Immature natural killer cell (primary cell): Measurements from ENCODE around the gene UFD1. TPM values are rescaled to one million over a fixed set of nuclear protein-coding genes. Genes with fewer than 3 reads are reported as not detected.

ENCODE experiments used
- DNase-seq, 3 donors: peaks; one replicate each; pipeline ENCODE4 v3.0.0; 2022; ENCODE audit warnings: mixed read lengths in 1 of 3
- H3K27ac Mint-ChIP-seq, 6 donors: one replicate each; pipeline ENCODE4 v1.8.0; 2020; ENCODE audit warnings: mixed read lengths in 6 of 6, mild to moderate bottlenecking in 5 of 6, inconsistent platforms in 4 of 6, moderate library complexity in 3 of 6
- H3K27me3 Mint-ChIP-seq, 3 donors: one replicate each; pipeline ENCODE4 v1.8.0; 2020 to 2021; ENCODE audit warnings: low read depth in 3 of 3, mild to moderate bottlenecking in 3 of 3, mixed read lengths in 3 of 3, moderate library complexity in 3 of 3, inconsistent platforms in 1 of 3
- H3K36me3 Mint-ChIP-seq, 3 donors: one replicate each; pipeline ENCODE4 v1.8.0; 2020; ENCODE audit warnings: mixed read lengths in 3 of 3, inconsistent platforms in 2 of 3, mild to moderate bottlenecking in 2 of 3
- H3K4me1 Mint-ChIP-seq, 2 donors: one replicate each; pipeline ENCODE4 v1.8.0; 2020; ENCODE audit warnings: inconsistent platforms in 2 of 2, mild to moderate bottlenecking in 2 of 2, mixed read lengths in 2 of 2, moderate library complexity in 1 of 2
- H3K4me3 Mint-ChIP-seq, 5 donors: one replicate each; pipeline ENCODE4 v1.8.0; 2020; ENCODE audit warnings: mild to moderate bottlenecking in 5 of 5, mixed read lengths in 5 of 5, inconsistent platforms in 3 of 5, moderate library complexity in 3 of 5
- H3K9me3 Mint-ChIP-seq, 6 donors: one replicate each; pipeline ENCODE4 v1.8.0; 2020; ENCODE audit warnings: mild to moderate bottlenecking in 6 of 6, mixed read lengths in 6 of 6, inconsistent platforms in 4 of 6, moderate library complexity in 3 of 6
- polyA plus RNA-seq, 3 donors: library from polyadenylated mRNA; unstranded; fragments of 300-500 nt; fragmentation: Illumina TruSeq; gene quantifications; one replicate each; pipeline ENCODE4 v1.2.3, GENCODE V29; 2021

UFD1 gene, protein sequence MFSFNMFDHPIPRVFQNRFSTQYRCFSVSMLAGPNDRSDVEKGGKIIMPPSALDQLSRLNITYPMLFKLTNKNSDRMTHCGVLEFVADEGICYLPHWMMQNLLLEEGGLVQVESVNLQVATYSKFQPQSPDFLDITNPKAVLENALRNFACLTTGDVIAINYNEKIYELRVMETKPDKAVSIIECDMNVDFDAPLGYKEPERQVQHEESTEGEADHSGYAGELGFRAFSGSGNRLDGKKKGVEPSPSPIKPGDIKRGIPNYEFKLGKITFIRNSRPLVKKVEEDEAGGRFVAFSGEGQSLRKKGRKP
- polyA plus RNA-seq = 100 to 1,000 TPM; 106 to 176 (median 142) TPM

DNA sequence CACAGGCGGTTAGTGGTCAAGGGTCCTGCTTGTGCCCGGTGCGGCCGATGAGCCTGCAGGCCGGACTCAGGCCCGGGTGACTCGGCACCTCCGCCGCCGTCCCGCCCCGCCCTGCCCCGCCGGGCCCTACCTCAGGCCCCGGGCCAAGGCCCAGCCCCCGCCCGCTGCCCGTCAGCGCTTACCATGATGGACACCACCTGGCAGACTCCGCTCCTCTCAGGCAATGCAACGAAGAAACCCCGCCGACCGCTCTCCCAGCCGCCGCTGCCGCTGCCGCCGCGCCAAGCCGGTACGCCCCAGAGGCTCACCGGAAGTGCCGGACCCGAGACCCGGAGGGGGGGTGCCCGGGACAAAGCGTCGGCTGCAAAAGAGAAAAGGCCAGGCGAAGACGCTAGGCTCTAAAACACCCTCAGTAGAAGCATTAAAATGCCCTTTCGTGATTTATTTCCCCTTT is at the start of gene UFD1:
TSS of gene UFD1 (minus strand) at position 293 of the 454 bp plus-strand sequence. CDS start at position 185, 108 bp downstream.
- Mint-ChIP-seq H3K4me1 (peaks cover 29 to 43% of the 10 kb centered on the region in 2 donors), H3K36me3 (peaks cover 0 to 3% (median 0%) of the 10 kb centered on the region in 3 donors), H3K9me3 (no peaks in the 10 kb centered on the region), H3K27me3 (peaks cover 6 to 7% (median 6%) of the 10 kb centered on the region in 3 donors), H3K4me3 (peak within 1 kb of the TSS; percentile 90 to 96 (median 92)), H3K27ac (peak within 1 kb of the TSS; percentile 98 to 100 (median 99))
- DNase-seq = peak; percentile 83 to 87 (median 87)

DNA sequence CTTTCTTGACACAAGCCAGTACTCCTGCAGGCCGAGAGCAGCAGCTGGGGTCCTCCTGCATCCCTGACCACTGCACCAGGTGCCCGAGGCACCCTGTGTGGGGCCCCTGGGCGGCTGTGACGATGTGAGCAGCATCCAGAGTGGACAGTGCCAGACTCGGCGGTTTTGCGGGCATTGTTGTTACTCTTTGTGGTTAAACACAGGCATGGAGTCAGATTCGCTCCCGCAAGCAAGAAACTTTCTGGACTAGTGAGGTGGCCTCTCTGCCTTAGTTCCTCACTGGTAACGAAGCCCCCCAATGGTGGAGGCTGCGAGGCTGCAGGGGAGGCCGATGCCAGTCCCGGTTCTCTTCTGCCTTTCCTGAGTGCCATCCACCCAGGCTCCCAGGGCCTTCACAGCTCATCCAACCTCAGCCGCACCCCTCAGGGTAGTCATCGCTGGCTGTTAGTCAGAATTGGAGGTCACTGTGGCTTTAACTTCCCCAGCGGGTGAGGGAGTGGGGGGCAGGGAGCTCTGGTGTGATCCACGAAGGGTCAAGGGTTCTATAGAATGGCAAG is 48.9 kb upstream of the UFD1 start:
- Mint-ChIP-seq H3K9me3 (no peaks in the 10 kb centered on the region), H3K4me3 (no peak overlapping the region), H3K4me1 (no peaks in the 10 kb centered on the region), H3K27me3 (peaks cover 1 to 4% (median 3%) of the 10 kb centered on the region in 3 donors), H3K36me3 (no peaks in the 10 kb centered on the region), H3K27ac (no peak overlapping the region)
- no peak for DNase-seq

DNA sequence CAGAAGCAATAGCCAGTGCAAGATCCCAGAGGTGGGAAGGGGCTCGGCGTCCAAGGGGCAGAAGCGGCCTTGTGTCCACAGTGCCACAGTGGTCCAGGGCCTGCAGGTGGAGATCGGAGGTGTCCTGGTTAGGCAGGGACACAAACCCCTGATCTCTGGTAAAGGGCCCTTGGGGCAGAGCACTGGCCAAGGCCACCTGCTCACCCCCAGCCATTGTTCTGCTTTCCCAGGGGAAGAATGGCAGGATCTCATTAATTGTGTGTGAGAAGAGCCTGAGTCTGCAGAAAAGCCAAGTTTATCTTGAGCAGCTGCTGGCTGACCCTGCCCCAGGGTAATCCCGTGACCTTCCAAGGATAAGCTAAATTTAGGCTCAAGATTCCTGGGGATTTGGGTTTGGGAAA is 48.3 kb upstream of the UFD1 start:
- peaks cover 1 to 4% (median 3%) of the 10 kb centered on the region in 3 donors for H3K27me3 Mint-ChIP-seq
- no peak overlapping the region for H3K4me3 Mint-ChIP-seq
- H3K27ac Mint-ChIP-seq = no peak overlapping the region
- DNase-seq = no peak
- H3K36me3 Mint-ChIP-seq = no peaks in the 10 kb centered on the region
- no peaks in the 10 kb centered on the region for H3K9me3 Mint-ChIP-seq
- no peaks in the 10 kb centered on the region for H3K4me1 Mint-ChIP-seq

DNA sequence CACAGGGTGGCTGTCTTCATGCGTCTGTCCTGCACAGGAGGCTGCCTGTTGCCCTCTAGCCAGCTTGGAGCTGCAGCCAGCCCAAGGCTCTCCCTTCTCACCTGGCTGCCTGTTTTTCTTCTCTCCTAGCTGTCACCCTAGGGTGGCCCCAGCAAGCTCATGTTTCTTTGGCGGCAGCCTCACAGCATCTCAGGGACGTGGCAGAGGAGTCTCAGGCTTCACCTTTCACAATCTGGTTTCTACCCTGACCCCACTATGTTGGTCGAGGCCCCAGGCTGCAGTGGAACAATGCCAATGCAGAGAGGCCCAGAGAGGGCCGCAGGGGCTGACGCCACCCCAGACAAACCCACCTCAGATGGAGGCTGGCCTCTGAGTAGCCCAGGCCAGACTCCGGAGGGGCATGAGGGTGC is 47.7 kb upstream of the UFD1 start:
- Mint-ChIP-seq H3K27me3 (peaks cover 1 to 4% (median 3%) of the 10 kb centered on the region in 3 donors), H3K4me1 (no peaks in the 10 kb centered on the region), H3K4me3 (no peak overlapping the region), H3K36me3 (no peaks in the 10 kb centered on the region), H3K27ac (no peak overlapping the region), H3K9me3 (no peaks in the 10 kb centered on the region)
- no peak for DNase-seq

DNA sequence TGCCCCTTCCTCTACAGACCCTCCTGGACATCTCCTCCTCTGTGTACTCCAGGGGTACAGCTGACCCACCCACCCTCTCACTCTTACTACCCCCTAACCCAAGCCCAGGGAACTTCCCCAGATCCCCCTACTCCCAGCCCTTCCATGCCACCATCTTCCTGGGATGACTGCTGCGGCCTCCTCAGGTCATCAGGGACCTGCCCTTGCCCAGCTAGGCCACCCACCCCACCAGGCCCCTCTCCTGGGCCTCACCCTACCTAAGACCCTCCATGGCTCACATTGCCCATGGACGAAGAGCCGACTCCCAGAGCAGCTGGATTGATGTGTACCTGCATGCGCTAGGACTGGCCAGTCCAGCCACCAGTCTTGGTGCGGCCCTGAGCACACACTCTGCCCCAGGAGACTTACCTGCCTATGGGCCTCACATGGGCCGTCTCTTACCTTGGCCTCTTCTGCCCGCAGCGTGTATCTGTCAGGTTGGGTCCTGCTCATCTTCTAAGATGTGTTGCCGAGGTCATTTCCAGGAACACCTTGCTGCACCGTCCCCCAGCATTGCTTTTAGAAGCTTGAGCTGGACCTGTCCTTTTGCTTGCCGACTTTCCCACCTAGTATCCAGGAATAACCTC is 47.2 kb upstream of the UFD1 start:
- Mint-ChIP-seq H3K27ac (no peak overlapping the region), H3K4me1 (no peaks in the 10 kb centered on the region), H3K4me3 (no peak overlapping the region), H3K9me3 (no peaks in the 10 kb centered on the region), H3K36me3 (no peaks in the 10 kb centered on the region), H3K27me3 (peaks cover 1 to 4% (median 3%) of the 10 kb centered on the region in 3 donors)
- DNase-seq = no peak

DNA sequence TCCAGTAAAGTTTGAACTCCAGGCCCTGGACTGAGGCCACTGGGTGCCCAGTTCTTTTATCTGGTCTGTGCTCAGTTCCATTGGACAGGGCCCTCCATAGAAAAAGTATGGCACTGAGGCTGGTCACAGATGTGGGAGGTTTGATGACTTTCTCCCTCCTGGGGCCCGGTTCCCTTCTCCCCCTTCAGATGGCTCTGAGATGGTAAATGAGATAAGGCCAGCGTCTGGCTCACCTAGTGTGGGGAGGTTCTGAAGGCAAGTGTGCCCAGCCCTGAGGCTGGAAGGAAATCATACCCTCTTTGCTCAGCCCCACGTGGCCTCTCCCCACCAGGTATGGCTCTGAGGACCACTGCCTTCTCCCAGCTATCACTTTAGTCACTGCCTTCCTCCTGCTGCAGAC is 46.7 kb upstream of the UFD1 start:
- Mint-ChIP-seq H3K4me3 (no peak overlapping the region), H3K27me3 (peaks cover 1 to 4% (median 3%) of the 10 kb centered on the region in 3 donors), H3K36me3 (no peaks in the 10 kb centered on the region), H3K4me1 (no peaks in the 10 kb centered on the region), H3K27ac (no peak overlapping the region), H3K9me3 (no peaks in the 10 kb centered on the region)
- DNase-seq = no peak

DNA sequence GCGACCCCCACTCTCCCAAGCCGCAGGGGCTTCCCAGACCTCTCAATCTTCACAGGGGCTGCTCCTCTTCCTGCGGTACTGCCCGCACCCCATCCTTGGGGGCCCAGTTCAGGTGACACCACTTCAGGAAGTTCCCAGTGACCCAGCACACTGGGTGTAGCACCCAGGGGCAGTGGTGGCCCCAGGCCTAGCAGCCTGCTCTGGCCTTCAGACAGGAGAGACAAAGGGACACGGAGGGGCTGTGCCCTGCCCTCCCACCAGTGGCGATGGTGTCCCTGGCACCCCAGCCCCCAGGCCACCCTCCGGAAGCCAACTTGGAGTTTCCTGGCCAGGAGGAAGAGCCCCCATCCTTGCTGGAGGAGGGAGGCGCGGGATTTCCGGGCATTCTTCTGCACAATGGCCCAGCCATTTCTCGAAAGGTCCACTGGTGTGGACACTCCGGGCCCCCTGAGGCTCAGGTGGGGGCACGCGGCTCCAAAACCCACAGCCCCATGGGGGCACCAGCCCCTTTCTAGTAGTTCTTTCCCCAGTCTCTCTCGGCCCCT is 46.2 kb upstream of the UFD1 start:
- Mint-ChIP-seq H3K9me3 (no peaks in the 10 kb centered on the region), H3K4me1 (no peaks in the 10 kb centered on the region), H3K27ac (no peak overlapping the region), H3K36me3 (no peaks in the 10 kb centered on the region), H3K4me3 (no peak overlapping the region), H3K27me3 (peaks cover 1 to 4% (median 3%) of the 10 kb centered on the region in 3 donors)
- DNase-seq = no peak

DNA sequence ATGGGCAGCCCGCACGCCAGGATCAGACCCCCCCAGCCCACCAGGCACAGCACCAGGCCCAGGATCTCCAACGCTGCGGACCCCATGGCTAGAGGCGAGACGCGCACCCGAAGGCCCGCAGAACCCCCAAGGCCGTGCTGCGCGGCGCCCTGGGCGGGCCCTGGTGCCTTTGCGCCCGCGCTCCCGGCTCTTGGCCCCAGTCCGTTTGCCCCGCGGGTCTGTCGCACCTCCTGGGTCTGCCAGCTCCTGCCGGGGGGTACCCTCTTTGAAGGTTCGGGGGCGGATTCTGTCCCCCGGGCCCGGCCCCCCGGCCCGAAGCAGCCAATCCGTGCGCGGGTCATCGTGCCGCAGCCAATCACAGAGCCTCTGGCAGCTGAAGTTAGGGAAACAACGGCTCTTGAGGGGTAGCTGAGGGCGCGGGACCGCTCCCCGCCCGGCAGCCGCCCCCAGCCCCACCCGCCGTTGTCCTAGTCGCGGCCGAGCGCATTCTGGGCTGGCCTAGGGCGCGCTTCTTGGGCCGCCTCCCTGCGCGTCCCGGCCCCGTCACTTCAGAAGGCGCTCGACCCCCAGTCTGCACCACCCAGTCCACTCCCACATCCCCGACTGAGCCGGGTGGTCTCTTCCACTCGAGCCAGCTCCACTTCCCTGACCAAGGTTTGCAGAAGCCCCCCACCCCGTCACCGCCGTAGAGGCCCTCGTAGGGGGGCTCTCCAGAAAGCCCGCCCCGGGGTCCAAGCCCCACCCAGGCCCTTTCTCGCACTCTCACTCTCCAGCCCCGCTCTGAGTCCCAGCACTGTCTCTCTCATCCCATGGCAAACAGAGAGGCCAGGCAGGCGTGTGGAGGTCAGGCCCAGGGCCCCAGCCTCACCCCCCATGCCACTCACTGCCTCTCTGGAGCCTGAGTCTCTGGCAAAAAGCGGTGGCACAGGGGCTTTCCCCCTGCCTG is 45.5 kb upstream of the UFD1 start, which contains the start of gene CLDN5:
TSS of gene CLDN5 (minus strand) at position 241 of the 946 bp plus-strand sequence. CDS start at position 86, 155 bp downstream.
- Mint-ChIP-seq H3K27ac (no peak within 1 kb of the TSS), H3K36me3 (no peaks in the 10 kb centered on the region), H3K4me1 (no peaks in the 10 kb centered on the region), H3K9me3 (no peaks in the 10 kb centered on the region), H3K27me3 (peaks cover 1 to 4% (median 3%) of the 10 kb centered on the region in 3 donors), H3K4me3 (no peak within 1 kb of the TSS)
- no peak for DNase-seq

DNA sequence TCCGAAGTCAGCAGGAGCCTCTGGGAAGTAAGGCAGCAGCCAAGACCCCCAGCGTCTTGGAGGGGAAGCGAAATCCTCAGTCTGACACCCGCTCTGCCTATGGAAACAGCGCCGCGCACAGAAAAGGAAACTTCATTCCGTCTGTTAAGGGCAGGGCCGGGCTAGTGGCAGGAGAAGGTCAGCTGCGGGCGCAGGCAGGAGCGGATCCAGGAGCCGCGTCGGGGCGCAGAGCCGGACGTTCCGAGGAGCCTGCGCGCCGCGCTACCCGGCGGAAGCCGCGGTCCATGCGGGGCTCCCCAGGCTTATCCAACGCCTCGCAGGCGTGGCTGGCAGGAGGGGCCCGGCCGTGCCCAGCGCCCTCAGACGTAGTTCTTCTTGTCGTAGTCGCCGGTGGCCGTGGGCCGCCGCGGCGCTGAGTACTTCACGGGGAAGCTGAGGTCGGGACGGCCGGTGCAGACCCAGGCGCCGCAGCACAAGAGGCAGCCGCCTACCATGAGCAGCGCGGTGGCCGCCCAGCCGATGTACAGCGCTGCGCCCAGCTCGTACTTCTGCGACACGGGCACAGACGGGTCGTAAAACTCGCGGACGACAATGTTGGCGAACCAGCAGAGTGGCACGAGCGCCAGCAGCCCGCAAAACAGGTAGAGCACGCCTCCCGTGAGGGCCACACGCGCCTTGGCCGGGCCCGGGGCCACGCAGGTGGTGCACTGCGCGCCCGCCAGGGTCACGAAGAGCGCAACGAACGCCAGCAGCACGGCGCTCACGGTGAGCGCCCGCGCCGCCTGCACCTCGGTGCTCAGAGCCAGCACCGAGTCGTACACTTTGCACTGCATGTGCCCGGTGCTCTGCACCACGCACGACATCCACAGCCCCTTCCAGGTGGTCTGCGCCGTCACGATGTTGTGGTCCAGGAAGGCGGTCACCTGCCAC is 44.5 kb upstream of the UFD1 start:
- Mint-ChIP-seq H3K4me3 (no peak overlapping the region), H3K27ac (no peak overlapping the region), H3K36me3 (no peaks in the 10 kb centered on the region), H3K4me1 (no peaks in the 10 kb centered on the region), H3K27me3 (peaks cover 1 to 4% (median 3%) of the 10 kb centered on the region in 3 donors), H3K9me3 (no peaks in the 10 kb centered on the region)
- DNase-seq = no peak

DNA sequence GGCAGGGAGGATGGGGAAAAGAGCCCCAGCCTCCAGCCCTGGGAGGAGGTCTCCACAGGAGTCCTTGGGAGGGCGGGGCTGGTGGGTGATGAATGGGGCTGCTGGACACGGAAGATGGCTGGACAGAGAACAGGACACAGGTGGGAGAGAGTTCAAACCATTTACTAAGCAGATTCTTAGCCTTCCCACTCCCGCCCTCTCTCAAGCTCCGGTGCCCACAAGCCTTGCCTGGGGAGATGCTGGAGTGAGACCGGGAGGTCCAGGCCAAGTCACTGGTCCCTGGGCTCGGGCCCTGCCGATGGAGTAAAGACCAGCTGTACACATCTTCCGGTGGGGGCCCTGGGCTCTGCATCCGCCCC is 43.9 kb upstream of the UFD1 start:
- no peak overlapping the region for H3K4me3 Mint-ChIP-seq
- no peaks in the 10 kb centered on the region for H3K4me1 Mint-ChIP-seq
- H3K9me3 Mint-ChIP-seq = no peaks in the 10 kb centered on the region
- H3K27ac Mint-ChIP-seq = no peak overlapping the region
- DNase-seq = no peak
- peaks cover 1 to 4% (median 3%) of the 10 kb centered on the region in 3 donors for H3K27me3 Mint-ChIP-seq
- no peaks in the 10 kb centered on the region for H3K36me3 Mint-ChIP-seq

DNA sequence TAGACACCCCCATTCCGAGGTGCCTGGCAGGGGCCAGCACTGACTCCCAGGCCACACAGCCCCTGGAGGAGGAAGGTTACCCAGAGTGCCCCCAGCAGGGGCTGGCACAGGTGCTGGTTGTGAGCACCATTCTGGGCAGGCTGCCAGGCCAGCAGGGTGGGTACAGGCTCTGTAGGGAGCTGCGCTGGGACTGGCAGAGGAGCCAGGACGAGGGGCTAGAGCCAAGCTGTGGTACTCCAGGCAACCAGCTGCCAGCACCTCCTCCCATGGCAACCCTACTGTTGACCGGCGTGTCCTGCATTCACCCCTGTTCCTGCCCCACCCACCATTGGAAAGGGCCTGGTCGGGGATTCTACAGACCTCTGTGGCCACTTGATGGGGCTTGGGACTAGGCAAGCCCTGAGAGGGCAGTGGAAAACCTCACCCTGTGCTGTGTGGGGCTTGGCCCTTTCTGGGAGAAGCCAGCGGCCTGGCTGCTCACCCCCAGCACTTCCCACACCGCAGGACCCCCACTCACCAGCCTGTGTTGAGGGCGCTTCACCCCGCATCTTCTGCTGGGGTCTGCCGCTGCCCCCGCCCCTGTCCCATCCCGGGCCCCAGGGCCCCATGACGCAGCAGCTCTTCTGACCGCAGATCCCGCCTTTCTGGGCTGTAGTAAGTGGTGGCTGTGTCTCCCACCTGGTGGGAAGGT is 43.3 kb upstream of the UFD1 start:
- H3K27me3 Mint-ChIP-seq = peaks cover 1 to 4% (median 3%) of the 10 kb centered on the region in 3 donors
- H3K27ac Mint-ChIP-seq = no peak overlapping the region
- no peaks in the 10 kb centered on the region for H3K9me3 Mint-ChIP-seq
- DNase-seq = no peak
- no peaks in the 10 kb centered on the region for H3K4me1 Mint-ChIP-seq
- no peaks in the 10 kb centered on the region for H3K36me3 Mint-ChIP-seq
- H3K4me3 Mint-ChIP-seq = no peak overlapping the region
